SK-N-SH (cell line): Measurements from ENCODE around the gene SPTAN1. TPM values are rescaled to one million over a fixed set of nuclear protein-coding genes. Genes with fewer than 3 reads are reported as not detected.
A peak's percentile ranks its signal among the peaks of the same experiment; 100 is the strongest.

ENCODE experiments used
- CTCF ChIA-PET: fragments of 300-600, 350-600 bp; formaldehyde crosslinking; extraction: SDS; loops from one replicate; lab custom pipeline; 2021; lab: Yijun Ruan, JAX
- POLR2A ChIA-PET: fragments of 350-600 bp; sonication (Branson Sonifier 250); formaldehyde crosslinking; extraction: SDS; loops from one replicate; lab custom pipeline; 2020; ENCODE audit warnings: antibody characterized with exemption, inconsistent platforms; lab: Yijun Ruan, JAX
- DNase-seq: peaks from one replicate; pipeline ENCODE4 v3.0.0; 2012
- H2AFZ ChIP-seq: fragments of 200-600 bp; sonication (generic); 2 replicates; pipeline ENCODE4 v1.8.1; 2016; ENCODE audit warnings: antibody characterized with exemption, mild to moderate bottlenecking, low read depth
- H3F3A ChIP-seq: fragments of 200-600 bp; sonication (generic); replicated peaks from 2 replicates; pipeline ENCODE3; 2016; ENCODE audit warnings: antibody characterized with exemption, mild to moderate bottlenecking; ENCODE audit not compliant: insufficient read depth
- H3K27ac ChIP-seq, 2 experiments: fragments of 200-500 bp in 1 of 2; fragments of 200-600 bp in 1 of 2; sonication (Bioruptor generic) in 1 of 2; sonication (generic), shearing (Covaris generic) in 1 of 2; 2 replicates each; pipeline versions ENCODE4 v1.5.1 to v1.6.1; 2014 to 2016; ENCODE audit warnings: low read depth in 2 of 2, inconsistent platforms in 1 of 2, low read length in 1 of 2, mild to moderate bottlenecking in 1 of 2, mixed read lengths in 1 of 2
- H3K27me3 ChIP-seq: fragments of 200-600 bp; sonication (generic), shearing (Covaris generic); 2 replicates; pipeline ENCODE4 v1.6.1; 2016; ENCODE audit warnings: mixed run types; ENCODE audit not compliant: insufficient read depth
- H3K36me3 ChIP-seq, 2 experiments: fragments of 200-500 bp in 1 of 2; fragments of 200-600 bp in 1 of 2; sonication (Bioruptor generic) in 1 of 2; sonication (generic) in 1 of 2; replicated peaks in 1 of 2; 2 replicates each; pipeline versions ENCODE3 to v1.5.1; 2014 to 2016; ENCODE audit warnings: low read length in 1 of 2, mild to moderate bottlenecking in 1 of 2; ENCODE audit not compliant: insufficient read depth in 2 of 2, control insufficient read depth in 1 of 2
- H3K4me1 ChIP-seq, 2 experiments: fragments of 200-500 bp in 1 of 2; fragments of 200-600 bp in 1 of 2; sonication (Bioruptor generic) in 1 of 2; sonication (generic), shearing (Covaris generic) in 1 of 2; 2 replicates each; pipeline versions ENCODE4 v1.5.1 to v1.6.1; 2014 to 2016; ENCODE audit warnings: low read depth in 1 of 2, low read length in 1 of 2, mixed run types in 1 of 2; ENCODE audit not compliant: insufficient read depth in 2 of 2, control insufficient read depth in 1 of 2
- H3K4me2 ChIP-seq: fragments of 200-600 bp; sonication (generic), shearing (Covaris generic); 2 replicates; pipeline ENCODE4 v1.6.1; 2017; ENCODE audit warnings: mixed run types
- H3K4me3 ChIP-seq, 2 experiments: fragments of 200-500 bp in 1 of 2; fragments of 200-600 bp in 1 of 2; sonication (Bioruptor generic) in 1 of 2; sonication (generic), shearing (Covaris generic) in 1 of 2; 2 replicates each; pipeline versions ENCODE4 v1.5.1 to v1.8.1; 2014 to 2016; ENCODE audit warnings: low read depth in 2 of 2, inconsistent platforms in 1 of 2, low read length in 1 of 2, mild to moderate bottlenecking in 1 of 2, mixed read lengths in 1 of 2, moderate library complexity in 1 of 2
- H3K79me2 ChIP-seq: fragments of 200-600 bp; sonication (generic); 2 replicates; pipeline ENCODE4 v1.8.1; 2017; ENCODE audit warnings: mild to moderate bottlenecking; ENCODE audit not compliant: insufficient read depth
- H3K9ac ChIP-seq: fragments of 200-600 bp; sonication (generic); 2 replicates; pipeline ENCODE4 v1.6.1; 2017; ENCODE audit warnings: mixed run types
- H3K9me2 ChIP-seq: fragments of 200-600 bp; sonication (generic); 2 replicates; pipeline ENCODE4 v1.6.1; 2017; ENCODE audit warnings: mixed run types
- H3K9me3 ChIP-seq: fragments of 200-600 bp; sonication (generic); 2 replicates; pipeline ENCODE4 v1.6.1; 2017; ENCODE audit warnings: mixed run types, mild to moderate bottlenecking, moderate library complexity
- H4K20me1 ChIP-seq: fragments of 200-600 bp; sonication (generic); 2 replicates; pipeline ENCODE4 v1.6.1; 2017; ENCODE audit warnings: mild to moderate bottlenecking, mixed run types; ENCODE audit not compliant: insufficient read depth
- ELF1 ChIP-seq: IDR thresholded peaks from 2 replicates; pipeline ENCODE4 v1.4.0; 2012
- FOSL2 ChIP-seq: IDR thresholded peaks from 2 replicates; pipeline ENCODE4 v1.4.0; 2012; ENCODE audit warnings: low read depth, mild to moderate bottlenecking, moderate library complexity, borderline replicate concordance
- FOXJ3 ChIP-seq: sonication (generic); formaldehyde crosslinking; IDR thresholded peaks from 2 replicates; pipeline ENCODE4 v1.5.1; 2020; ENCODE audit warnings: mild to moderate bottlenecking, missing genetic modification reagents
- GABPA ChIP-seq: IDR thresholded peaks from 2 replicates; pipeline ENCODE4 v1.4.0; 2012; ENCODE audit warnings: low read depth, mild to moderate bottlenecking
- MAX ChIP-seq: IDR thresholded peaks from 2 replicates; pipeline ENCODE4 v1.4.0; 2012; ENCODE audit warnings: low read depth
- MXI1 ChIP-seq: IDR thresholded peaks from 2 replicates; pipeline ENCODE4 v1.6.1; 2012; ENCODE audit warnings: mild to moderate bottlenecking, low read depth, low read length, improper control_type of control experiment
- NFIC ChIP-seq: IDR thresholded peaks from 2 replicates; pipeline ENCODE4 v1.4.0; 2012; ENCODE audit warnings: borderline replicate concordance
- NRF1 ChIP-seq: IDR thresholded peaks from 2 replicates; pipeline ENCODE4 v1.6.1; 2012; ENCODE audit warnings: low read depth, mild to moderate bottlenecking, low read length
- PBX3 ChIP-seq: IDR thresholded peaks from 2 replicates; pipeline ENCODE4; 2012
- POLR2AphosphoS5 ChIP-seq: IDR thresholded peaks from 2 replicates; pipeline ENCODE4 v1.6.1; 2012; ENCODE audit warnings: low read depth, low read length
- RAD21 ChIP-seq: IDR thresholded peaks from 2 replicates; pipeline ENCODE4 v1.6.1; 2012; ENCODE audit warnings: mild to moderate bottlenecking, low read length
- SIN3A ChIP-seq: IDR thresholded peaks from 2 replicates; pipeline ENCODE4 v1.6.1; 2012; ENCODE audit warnings: low read depth, mild to moderate bottlenecking, low read length, moderate library complexity, borderline replicate concordance
- TCF12 ChIP-seq: IDR thresholded peaks from 2 replicates; pipeline ENCODE4 v1.4.0; 2012
- TEAD4 ChIP-seq: IDR thresholded peaks from 2 replicates; pipeline ENCODE4 v1.4.0; 2012; ENCODE audit warnings: mild to moderate bottlenecking, borderline replicate concordance; ENCODE audit not compliant: insufficient read depth
- USF2 ChIP-seq: fragments of 150-350 bp; IDR thresholded peaks from 2 replicates; pipeline ENCODE4 v1.6.1; 2017; ENCODE audit warnings: antibody characterized with exemption, low read length, low read depth, borderline replicate concordance
- ZBTB33 ChIP-seq: IDR thresholded peaks from 2 replicates; pipeline ENCODE4 v1.4.0; 2012; ENCODE audit warnings: low read depth, borderline replicate concordance
- WGBS: methylation state at CpG from one replicate; pipeline ENCODE4 v1.1.6; 2017; ENCODE audit warnings: low lambda C conversion rate; 5-methylcytosine and 5-hydroxymethylcytosine counted together
- polyA plus RNA-seq, 3 experiments: library from polyadenylated mRNA; depleted of rRNA; stranded (reverse); fragments of >200 nt; gene quantifications; 2 replicates each; pipeline ENCODE4 v1.2.3, GENCODE V29; 2012

SPTAN1 gene
- polyA plus RNA-seq, 1 of the 3 experiments (the other 2 are of a cell fraction): 177 TPM

GRCh38 chr9:128556926-128557634 lies 4.7 kb downstream of the SPTAN1 start:
- H3K27me3 ChIP-seq: no peaks in the 10 kb centered on the region
- no peaks in the 10 kb centered on the region for H3K9me2 ChIP-seq
- no peaks in the 10 kb centered on the region for H3K9me3 ChIP-seq
- CTCF ChIA-PET: interaction anchor here (1.2 to 1.4 kb wide), 2 partner anchors 118 to 323 kb away, joined by 3 read pairs; no protein-coding TSS in a partner anchor
- no peak for DNase-seq
- WGBS: 87% methylated on average over 5 of the region's 5 CpGs
- peaks cover 37% of the 10 kb centered on the region for H3F3A ChIP-seq
- peaks cover 75% of the 10 kb centered on the region for H4K20me1 ChIP-seq
- TF ChIP-seq NFIC: no peak
- no peak for TF ChIP-seq TCF12
- TF ChIP-seq PBX3: no peak
- TF ChIP-seq FOSL2: no peak
- no peak for TF ChIP-seq ELF1
- TF ChIP-seq USF2: no peak
- no peak for TF ChIP-seq GABPA
- TF ChIP-seq POLR2AphosphoS5: no peak
- no peak for TF ChIP-seq TEAD4
- TF ChIP-seq MAX: no peak
- no peak for TF ChIP-seq ZBTB33
- no peak for TF ChIP-seq MXI1
- no peak for TF ChIP-seq SIN3A
- TF ChIP-seq RAD21: no peak
- no peak for TF ChIP-seq NRF1
- no peak for TF ChIP-seq FOXJ3 (CRISPR knock-in tag)
- POLR2A ChIA-PET: no interaction called here
- peaks cover 27 to 47% of the 10 kb centered on the region in 2 experiments for H3K4me1 ChIP-seq
- H2AFZ ChIP-seq: no peak overlapping the region
- no peak overlapping the region for H3K4me3 ChIP-seq
- no peak overlapping the region for H3K9ac ChIP-seq
- peak overlapping the region in 1 of 2 experiments; percentile 24; a peak in 2 of 4 replicates for H3K27ac ChIP-seq
- H3K79me2 ChIP-seq: peaks cover 92% of the 10 kb centered on the region
- peak overlapping the region; percentile 37; the same call in 1 of the 2 replicates for H3K4me2 ChIP-seq
- peaks cover 3 to 11% of the 10 kb centered on the region in 2 experiments for H3K36me3 ChIP-seq
